GM21619 (cell line): ENCODE measurements around the gene ASMTL.
"Not testable (repeated sequence)": the region's sequence is repeated elsewhere in the genome, so short reads cannot be mapped to it uniquely, and the experiment has no call there.

Experiments
- ATAC-seq: cut with Tn5 transposase; IDR thresholded peaks from one replicate; pipeline ENCODE4 v1.9.1; 2021; ENCODE audit not compliant: unreplicated experiment

ASMTL gene

DNA sequence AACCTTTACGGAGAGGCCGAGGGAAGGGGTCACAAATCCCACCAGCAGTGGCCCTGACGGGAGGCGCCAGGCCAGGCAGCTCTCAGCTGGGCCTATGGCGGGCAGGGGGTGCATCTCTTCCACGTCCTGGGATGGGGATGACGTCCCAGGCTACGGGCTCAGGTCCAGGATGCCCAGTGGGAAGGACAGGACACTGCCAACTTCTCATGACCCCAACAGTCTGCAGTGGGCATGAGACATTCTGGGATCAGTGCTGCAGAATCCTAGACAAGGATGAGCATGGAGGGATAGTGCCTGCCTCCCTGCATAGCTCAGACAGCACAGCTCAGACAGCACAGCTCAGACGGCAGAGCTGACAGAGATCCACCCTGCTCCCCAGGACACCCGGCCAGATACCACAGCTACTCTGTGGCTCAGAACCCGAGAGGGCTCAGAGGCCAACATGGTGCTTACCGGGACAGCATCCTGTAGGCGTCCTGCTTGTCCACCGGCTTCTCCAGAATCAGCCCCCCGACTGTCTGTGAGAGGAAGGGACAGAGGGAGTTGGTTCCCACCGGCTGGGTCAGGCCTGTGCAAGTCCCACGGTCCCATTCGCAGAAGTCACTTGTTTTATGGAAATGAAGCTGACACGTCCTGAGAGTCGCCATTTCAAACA lies 17.3 kb downstream of the ASMTL start:
- no peak for ATAC-seq

DNA sequence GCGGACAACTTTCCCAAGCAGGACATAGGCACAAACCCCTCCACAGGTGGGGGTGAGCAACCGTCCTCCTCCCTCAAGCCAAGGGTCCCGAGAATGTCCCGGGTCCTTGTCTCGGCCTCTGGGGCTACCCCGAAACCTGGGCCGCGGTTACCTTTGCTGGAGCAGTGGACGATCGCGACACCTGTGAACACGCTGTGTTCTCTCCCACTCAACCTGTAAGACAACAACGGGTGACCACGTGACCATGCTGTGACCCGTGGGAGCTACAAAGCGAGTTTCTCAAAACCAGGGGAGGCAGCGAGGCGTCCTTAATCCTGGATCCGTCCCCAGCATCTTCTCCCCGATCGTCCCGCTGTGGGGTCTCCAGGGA lies 17.9 kb downstream of the ASMTL start:
- ATAC-seq, result no peak

DNA sequence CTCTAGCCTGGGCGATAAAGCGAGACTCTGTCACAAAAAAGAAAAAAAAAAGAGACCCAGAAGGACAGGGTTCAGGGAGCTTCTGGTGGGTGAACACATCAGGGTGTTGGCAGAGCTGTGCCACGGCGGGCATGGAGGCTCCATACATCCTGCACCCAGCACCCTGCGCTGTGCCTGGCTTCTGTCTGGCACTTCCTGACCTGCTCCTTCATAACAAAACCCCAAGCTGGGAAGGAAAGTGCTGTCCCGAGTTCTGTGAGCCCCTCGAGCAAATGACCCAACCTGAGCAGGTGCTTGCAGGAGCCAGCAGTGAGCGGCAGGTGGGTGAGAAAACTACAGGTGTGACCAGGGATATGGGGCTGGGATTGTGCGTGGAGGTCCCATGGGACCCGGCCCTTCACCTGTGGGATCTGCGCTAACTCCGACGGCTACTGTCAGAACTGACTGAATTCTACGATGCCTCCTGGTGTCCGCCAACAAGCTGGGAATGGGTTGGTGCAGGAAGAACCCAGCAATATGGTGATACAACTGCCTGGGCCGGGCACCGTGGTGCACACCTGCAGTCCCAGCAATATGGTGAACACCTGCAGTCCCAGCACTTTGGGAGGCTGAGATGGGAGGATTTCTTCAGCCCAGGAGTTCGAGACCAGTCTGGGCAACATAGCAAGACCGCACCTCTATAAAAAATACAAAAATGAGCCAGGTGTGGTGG lies 18.9 kb downstream of the ASMTL start:
- ATAC-seq, result no peak

DNA sequence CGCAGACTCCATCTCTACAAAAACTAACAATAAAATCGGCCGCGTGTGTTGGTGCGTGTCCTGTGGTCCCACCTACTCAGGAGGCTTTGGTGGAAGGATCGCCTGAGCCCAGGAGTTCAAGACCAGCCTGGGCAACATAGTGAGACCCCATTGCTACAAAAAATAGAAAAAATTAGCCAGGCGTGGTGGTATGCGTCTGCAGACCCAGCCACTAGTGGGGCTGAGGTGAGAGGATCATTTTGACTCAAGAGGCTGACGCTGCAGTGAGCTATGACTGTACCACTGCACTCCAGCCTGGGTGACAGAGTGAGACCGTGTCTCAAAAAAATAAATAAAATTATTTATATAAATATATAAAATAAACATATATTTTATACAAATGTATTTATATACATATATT lies 22.3 kb downstream of the ASMTL start:
- ATAC-seq, result no peak

DNA sequence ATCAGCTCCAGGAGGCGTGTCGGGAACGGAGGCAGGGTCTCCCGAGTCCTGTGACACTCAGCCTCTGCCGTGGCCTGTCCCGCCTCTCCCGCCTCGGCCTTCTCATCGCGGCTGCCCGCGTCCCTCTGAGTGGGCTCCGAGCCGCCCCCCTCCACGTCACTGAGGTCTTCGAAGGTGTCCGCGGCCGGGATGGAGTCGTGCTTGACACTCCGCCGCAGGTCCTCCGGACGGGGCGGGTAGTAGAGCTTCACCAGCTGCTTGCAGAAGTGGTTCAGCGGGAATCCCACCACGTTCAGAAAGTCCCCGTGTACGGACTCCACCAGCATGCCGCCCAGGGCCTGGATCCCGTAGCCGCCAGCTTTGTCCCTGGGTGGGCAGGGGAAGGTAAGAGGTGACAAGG lies 25.0 kb downstream of the ASMTL start:
- ATAC-seq, result no peak

DNA sequence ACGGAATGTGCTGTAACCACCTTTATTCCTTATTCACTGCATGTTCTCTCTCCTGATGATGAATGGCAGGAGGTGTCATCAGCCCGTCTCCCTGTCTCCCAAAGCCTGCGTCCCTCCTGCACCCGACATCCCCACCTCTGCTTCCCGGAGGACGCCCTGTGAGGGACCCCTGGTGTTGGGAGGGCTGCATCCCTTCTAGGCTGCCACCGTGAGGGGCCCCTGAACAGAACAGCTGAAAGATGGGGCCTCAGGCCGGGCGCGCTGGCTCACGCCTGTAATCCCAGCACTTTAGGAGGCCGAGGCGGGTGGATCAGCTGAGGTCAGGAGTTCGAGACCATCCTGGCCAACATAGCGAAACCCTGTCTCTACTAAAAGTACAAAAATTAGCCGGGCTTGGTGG lies 26.4 kb downstream of the ASMTL start:
- ATAC-seq, result not testable (repeated sequence)

DNA sequence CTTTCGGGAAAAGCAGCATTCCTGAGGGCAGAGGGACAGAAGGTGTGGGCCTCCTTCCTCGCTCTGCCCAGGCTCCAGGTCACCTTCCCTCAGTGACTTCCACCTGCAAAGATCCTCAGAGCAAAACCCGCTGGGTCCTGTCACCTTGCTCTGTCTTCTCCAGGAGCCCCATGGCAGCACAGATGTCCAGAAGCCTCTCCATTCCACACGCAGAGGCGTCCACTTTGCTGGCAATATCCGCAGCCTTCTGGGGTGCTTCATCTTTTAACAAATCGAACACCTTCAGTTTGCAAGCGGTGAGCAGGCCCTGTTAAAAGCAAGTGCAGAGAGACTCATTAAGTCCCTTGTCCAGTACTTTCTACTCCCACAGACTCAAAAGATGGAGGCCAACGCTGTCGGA lies 27.3 kb downstream of the ASMTL start:
- ATAC-seq, result no peak

DNA sequence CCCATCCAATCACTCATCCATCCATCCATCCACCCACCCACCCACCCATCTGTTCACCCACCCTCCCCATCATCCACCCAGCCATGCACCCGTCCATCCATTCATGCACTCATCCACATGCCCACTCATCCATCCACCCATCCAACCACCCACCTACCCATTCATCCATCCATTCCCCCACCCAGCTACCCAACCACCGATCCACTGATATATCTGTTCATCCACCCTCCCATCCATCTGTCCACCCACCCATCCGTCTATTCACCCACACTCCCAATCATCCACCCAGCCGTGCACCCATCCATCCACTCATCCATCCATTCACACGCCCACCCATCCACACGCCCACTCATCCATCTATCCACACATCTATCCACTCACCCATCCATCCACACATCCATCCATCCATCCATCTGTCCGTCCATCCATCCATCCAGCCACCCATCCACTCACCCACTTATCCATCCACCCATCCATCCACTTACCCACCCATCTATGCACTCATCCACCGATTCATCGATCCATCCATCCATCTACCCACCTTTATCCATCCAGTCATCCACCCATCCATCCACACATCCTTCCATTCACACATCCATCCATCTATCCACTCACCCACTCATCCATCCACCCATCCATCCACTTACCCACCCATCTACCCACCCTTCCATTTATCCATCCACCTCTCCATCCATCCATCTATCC lies 28.4 kb downstream of the ASMTL start:
- ATAC-seq, result no peak

DNA sequence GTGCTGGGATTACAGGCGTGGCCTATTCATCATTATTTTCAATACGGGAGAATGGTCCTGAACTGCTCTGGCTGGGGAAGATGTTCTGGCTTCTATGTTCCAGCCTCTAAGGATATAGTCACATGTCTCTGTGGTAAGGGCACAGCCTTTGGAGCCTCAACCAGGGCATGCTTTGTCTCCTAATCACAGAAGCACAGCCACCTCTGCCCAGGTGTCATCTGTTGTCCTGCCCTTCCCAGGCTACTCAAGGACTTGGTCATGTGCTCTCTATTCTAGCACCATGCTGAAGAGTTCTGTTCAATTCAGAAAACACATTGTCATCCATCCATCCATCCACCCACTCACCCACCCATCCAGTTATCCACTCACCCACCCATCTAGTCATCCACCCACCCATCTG lies 29.5 kb downstream of the ASMTL start:
- no peak for ATAC-seq

DNA sequence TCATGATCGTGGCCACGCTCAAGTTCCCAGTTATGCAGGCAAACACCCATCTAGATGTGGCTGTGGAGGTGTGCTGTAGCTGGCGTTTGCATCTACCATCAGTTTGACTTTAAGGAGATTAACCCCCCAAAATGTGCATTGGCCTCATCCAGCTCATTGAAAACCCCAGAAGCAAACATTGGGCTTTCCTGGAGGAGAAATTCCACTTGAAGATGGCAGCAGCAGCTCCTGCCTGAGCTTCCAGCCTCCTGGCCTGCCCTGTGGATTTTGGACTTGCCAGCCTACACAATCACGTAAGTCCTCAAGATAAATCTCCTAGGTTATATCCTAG lies 30.6 kb downstream of the ASMTL start:
- no peak for ATAC-seq

DNA sequence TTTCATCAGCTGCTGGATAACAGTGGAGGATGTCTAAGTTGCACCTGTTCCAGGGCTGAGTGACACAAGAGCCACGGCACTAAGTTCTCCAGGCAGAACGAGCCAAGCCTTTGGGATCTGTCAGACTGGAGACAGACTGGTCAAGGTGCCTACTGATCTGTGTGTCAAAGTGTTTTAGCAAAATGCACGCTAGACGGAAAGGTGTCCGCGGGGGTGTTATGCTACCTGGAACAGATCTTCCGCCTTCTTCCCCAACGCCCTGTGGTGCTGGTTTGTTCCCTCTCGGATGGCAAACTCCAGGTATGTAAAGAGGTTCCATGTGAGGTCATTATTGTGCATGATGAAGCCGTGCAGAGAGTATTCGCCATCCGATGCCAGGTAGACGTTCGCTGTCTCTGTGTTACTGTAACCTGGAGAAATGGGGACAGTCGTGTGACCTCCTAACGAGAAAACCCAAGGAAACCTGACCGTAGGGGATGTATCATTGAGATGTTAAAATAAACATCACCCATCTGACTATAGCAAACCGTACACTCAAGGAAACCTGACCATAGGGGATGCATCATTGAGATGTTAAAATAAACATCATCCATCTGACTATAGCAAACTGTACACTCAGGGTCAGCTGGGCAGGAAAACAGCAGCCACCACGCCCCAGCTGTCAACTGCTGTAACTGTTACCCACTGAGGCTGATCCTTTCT lies 31.1 kb downstream of the ASMTL start:
- no peak for ATAC-seq

DNA sequence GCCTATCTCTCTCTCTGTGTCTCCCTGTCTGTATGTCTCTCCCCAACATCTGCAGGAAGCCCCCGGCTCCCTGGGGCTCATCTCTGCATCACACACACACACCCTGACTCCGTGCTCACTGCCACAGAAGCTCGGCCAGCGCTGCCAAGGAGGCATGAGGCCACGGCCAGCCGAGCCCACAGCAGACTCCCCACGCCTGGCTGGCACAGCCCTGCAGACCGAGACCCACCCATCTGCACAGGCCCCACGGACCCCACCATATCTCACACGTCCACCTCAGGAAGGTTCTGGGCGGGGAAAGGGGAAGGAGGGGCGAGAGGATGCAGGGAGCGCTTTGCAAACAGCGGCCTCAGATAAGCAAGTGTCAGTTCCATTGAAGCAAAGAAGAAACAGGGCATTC lies 32.3 kb downstream of the ASMTL start:
- ATAC-seq, result no peak

DNA sequence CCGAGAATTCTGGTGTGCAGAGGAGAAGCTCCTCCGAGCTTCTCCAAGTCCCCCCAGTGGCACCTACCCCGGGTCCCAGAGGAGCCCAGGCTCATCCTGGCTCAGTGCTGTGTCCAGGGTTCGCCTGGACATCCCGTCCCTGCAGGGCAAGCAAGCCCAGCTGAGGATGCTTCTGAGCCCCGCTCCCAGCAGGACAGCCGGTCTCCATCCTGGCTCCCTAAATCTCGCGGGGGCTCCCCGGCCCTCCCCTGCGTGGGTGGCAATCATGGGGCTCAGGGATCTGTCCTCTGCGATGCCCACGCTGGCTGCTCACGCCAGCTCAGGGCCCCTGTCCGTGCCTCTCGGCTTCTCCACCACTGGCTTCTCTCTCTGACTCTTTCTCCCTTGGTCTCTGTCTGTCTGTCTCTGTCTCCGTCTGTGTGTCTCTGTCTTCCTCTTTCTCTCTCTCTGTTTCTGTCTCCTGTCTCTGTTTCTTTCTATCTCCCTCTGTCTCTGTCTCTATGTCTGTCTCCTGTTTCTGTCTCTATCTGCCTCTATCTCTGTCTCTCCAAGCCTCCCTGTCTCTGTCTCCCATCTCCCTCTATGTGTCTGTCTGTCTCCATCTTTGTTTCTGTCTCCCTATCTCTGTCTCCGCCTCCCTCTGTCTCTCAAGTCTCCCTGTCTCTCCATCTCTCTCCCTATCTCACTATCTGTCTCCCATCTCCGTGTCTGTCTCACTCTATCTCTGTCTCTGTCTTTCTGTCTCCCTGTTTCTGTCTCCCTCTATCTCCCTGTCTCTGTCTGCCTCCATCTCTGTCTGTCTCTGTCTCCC lies 33.0 kb downstream of the ASMTL start:
- no peak for ATAC-seq

DNA sequence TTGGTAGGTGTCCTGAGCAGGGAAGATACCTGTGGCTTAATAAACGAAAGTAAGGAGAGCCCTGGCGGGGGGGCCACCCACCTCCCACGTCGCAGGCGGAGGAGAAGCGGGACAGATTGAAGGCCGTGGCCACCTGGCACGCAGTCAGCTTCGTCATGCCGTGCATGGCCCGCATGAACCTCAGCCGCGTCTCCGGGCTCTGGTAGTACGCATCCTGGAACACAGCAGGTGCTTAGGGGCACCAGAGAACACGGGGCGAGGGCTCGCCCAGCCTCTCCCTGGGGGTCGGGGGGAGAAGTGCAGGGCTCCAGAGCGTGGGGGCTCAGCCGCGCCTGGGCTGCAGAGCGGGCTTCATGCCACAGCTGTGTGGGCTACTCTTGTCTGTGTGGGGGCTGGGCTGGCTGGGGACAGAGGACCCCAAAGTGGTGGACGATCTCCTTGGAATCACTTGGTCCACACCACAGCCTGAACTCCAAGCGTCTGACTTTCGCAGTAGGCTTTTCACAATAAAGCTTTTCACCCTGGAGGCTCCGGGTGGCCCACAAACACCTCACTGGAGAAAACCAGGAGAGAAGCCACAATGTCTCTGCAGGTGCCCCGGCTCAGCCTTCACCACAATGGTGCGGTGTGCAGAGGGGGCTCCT lies 33.7 kb downstream of the ASMTL start:
- ATAC-seq, result no peak

DNA sequence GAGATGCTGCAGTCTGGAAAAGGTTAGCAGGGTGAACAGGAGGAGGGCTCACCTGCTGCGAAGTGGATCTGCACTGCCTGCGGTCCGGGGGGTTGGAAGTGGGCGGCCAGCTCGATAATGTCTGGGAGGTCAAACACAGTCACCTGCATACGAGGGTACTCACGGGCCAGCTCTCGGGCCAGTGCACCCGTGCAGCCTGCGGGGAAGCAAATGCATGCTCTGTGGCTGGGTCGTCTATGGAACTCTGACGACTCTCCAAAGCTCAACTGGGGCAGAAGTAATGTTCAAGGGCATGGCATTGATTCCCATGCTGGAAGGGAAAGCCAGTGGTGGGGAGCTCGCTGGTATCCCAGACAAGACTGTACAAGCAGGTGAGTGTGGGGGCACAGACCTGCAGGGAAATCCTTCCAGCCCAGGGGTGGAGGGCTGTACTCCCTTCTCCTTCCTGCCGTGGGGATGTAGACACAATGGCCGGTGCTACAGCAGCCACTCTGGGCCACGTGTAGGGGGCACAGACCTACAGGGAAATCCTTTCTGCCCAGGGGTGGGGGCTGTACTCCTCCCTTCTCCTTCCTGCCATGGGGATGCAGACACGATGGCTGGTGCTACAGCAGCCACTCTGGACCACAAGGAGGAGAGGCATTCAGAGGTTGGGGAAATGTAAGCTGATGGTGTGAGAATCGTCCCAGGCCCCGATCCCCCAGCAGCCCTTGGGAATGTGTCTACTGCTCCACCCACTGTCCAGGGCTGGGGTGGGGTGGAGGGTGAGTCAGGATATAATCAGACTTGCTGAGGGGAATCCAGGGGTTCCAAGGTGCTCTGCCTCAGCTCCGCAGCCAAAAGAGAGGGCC lies 34.6 kb downstream of the ASMTL start:
- ATAC-seq, result no peak

DNA sequence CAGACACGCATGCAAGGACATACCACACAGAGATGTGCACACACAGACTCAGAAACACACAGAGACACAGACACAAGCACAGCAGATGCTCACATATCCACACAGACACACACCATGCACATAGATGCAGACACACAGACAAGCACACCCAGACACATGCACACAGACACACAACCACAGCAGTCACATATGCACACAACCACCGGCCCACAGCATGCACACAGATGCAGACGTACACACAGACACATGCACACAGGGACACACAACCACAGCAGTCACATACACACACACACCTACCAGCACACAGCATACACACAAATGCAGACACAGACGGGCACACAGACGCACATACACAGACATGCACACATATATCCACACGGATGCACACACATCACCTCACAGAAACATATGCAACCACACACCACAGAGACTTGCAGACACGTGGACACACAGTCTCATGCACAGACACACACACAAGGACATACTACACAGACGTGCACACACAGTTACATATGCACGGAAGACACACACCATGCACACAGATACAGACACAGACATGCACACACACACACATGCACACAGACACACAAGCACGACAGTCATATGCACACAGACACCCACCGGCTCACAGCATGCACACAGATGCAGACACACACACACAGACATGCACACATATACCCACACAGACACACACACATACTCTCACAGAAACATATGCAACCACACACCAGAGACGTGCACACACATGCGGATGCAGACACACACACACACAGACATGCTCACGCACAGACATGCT lies 35.5 kb downstream of the ASMTL start:
- no peak for ATAC-seq

DNA sequence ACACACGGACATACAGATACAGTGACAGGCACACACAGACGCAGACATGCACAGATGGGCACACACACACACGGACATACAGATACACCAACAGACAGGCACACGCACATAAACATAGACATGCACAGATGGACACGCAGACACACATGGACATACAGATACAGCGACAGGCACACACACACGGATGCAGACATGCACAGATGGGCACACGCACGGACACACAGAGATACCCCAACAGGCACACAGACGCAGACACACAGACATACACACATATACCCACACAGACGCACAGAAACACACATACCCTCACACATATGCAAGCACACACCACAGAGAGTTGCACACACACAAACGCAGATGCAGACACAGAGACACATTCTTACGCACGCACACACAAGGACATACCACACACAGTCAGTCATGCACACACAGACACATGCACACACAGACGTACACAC lies 36.4 kb downstream of the ASMTL start:
- no peak for ATAC-seq

DNA sequence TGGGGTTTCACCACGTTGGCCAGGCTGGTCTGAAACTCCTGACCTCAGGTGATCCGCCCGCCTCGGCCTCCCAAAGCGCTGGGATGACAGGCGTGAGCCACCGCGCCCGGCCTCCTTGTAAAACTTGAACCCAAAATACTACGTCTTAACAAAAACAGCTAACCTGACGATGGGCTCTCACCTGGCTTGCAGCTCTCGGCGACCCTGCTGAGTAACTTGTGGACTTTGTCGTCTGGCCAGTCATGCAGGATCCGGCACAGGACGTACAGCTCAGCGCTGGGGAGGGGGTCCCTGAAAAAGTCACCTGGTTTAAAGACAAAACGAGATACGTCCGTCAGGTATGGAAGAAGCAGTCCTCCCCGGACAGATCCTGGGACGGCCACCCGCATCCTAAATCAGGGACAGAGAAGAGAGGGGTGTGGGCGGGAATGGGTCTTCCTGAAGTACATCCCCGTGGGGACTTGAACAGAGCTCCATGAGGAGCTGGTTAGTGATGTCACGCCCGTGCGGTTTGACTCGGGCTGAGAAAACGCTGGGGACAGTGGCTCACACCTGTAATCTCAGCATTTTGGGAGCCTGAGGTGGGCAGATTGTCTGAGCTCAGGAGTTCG lies 40.1 kb downstream of the ASMTL start:
- ATAC-seq, result no peak
